Endothelial cell of umbilical vein (primary cell): ENCODE results near the gene LCNL1.

ENCODE experiments used
- CTCF ChIP-seq, 2 donors: IDR thresholded peaks; 1 replicate in 1 of 2; 2 replicates in 1 of 2; pipeline ENCODE4 v1.5.1; 2011; ENCODE audit warnings: low read length in 2 of 2, mild to moderate bottlenecking in 2 of 2, moderate library complexity in 2 of 2, control low read depth in 1 of 2, inconsistent platforms in 1 of 2, low read depth in 1 of 2; ENCODE audit not compliant: insufficient read depth in 1 of 2; ENCODE audit errors: extremely low read depth in 1 of 2
- EZH2 ChIP-seq: IDR thresholded peaks from 2 replicates; pipeline ENCODE4 v1.6.1; 2012; ENCODE audit warnings: borderline replicate concordance, low read depth, mild to moderate bottlenecking, moderate library complexity, low read length, inconsistent platforms; ENCODE audit not compliant: severe bottlenecking
- FOS ChIP-seq: IDR thresholded peaks from 2 replicates; pipeline ENCODE4 v1.6.1; 2011; ENCODE audit warnings: mild to moderate bottlenecking, low read length, moderate library complexity, borderline replicate concordance; ENCODE audit not compliant: insufficient read depth
- JUN ChIP-seq: IDR thresholded peaks from 2 replicates; pipeline ENCODE4 v1.6.1; 2011; ENCODE audit warnings: borderline replicate concordance, low read depth; ENCODE audit not compliant: insufficient read length, insufficient read depth
- MYC ChIP-seq: IDR thresholded peaks from one replicate; pipeline ENCODE4 v1.6.1; 2011; ENCODE audit warnings: mild to moderate bottlenecking, low read depth, low read length
- POLR2A ChIP-seq: IDR thresholded peaks from 2 replicates; pipeline ENCODE4 v1.6.1; 2012; ENCODE audit warnings: low read depth, mild to moderate bottlenecking, control low read depth, low read length
- POLR2AphosphoS5 ChIP-seq: IDR thresholded peaks from 2 replicates; pipeline ENCODE4 v1.6.1; 2012; ENCODE audit warnings: low read depth, mild to moderate bottlenecking, control low read depth, low read length, moderate library complexity; ENCODE audit not compliant: insufficient read depth
- TF ChIP-seq, protein P1 (sequence below): IDR thresholded peaks from 2 replicates; pipeline ENCODE4 v1.6.1; 2011; ENCODE audit not compliant: insufficient read depth, insufficient read length

- TF ChIP-seq EZH2 (no peak), POLR2A (no peak), CTCF (IDR thresholded peaks at IDR 0.05; ENCODE audit: extremely low read depth in 1 of 2, insufficient read depth in 1 of 2, low read depth in 1 of 2, low read length in 2 of 2) (no peak), POLR2AphosphoS5 (no peak), MYC (no peak), FOS (no peak), JUN (no peak)
- TF ChIP-seq, protein P1, sequence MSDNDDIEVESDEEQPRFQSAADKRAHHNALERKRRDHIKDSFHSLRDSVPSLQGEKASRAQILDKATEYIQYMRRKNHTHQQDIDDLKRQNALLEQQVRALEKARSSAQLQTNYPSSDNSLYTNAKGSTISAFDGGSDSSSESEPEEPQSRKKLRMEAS = no peak
These were observed 39.2 kb upstream of the LCNL1 start for GRCh38 chr9:136943291-136944211.
